Nephron progenitor cell (in vitro differentiated cells): Measurements from ENCODE around the gene RAD21L1.

Source experiments
- DNase-seq: peaks from one replicate; pipeline ENCODE4 v3.0.0; 2021
- H3K27ac Mint-ChIP-seq: 2 replicates; pipeline ENCODE4 v1.8.0; 2021; ENCODE audit warnings: mild to moderate bottlenecking, moderate library complexity, mixed read lengths
- H3K27me3 Mint-ChIP-seq: 2 replicates; pipeline ENCODE4 v1.8.0; 2021; ENCODE audit warnings: mild to moderate bottlenecking, low read depth, mixed read lengths; ENCODE audit not compliant: poor library complexity
- H3K36me3 Mint-ChIP-seq: 2 replicates; pipeline ENCODE4 v1.8.0; 2021; ENCODE audit warnings: low read depth, mixed read lengths
- H3K4me1 Mint-ChIP-seq: 2 replicates; pipeline ENCODE4 v1.8.0; 2021; ENCODE audit warnings: mixed read lengths
- H3K4me3 Mint-ChIP-seq: 2 replicates; pipeline ENCODE4 v1.8.0; 2021; ENCODE audit warnings: mild to moderate bottlenecking, moderate library complexity, mixed read lengths
- H3K9me3 Mint-ChIP-seq: 2 replicates; pipeline ENCODE4 v1.8.0; 2021; ENCODE audit warnings: mild to moderate bottlenecking, moderate library complexity, mixed read lengths
- CTCF ChIP-seq: fragments of 200-600 bp; sonication (generic); IDR thresholded peaks from 2 replicates; pipeline ENCODE4 v1.5.0; 2021; ENCODE audit warnings: antibody characterized with exemption

RAD21L1 gene

GRCh38 chr20:1293641-1294379, 68.0 kb downstream of the RAD21L1 start:
- Mint-ChIP-seq H3K4me3 (no peak overlapping the region), H3K27me3 (peaks cover 10% of the 10 kb centered on the region), H3K9me3 (no peaks in the 10 kb centered on the region), H3K27ac (no peak overlapping the region), H3K36me3 (no peaks in the 10 kb centered on the region), H3K4me1 (no peaks in the 10 kb centered on the region)
- no peak for DNase-seq
- no peak for TF ChIP-seq CTCF

GRCh38 chr20:1294497-1294896, 68.7 kb downstream of the RAD21L1 start:
- Mint-ChIP-seq H3K9me3 (no peaks in the 10 kb centered on the region), H3K27ac (no peak overlapping the region), H3K4me1 (no peaks in the 10 kb centered on the region), H3K4me3 (no peak overlapping the region), H3K27me3 (peaks cover 11% of the 10 kb centered on the region), H3K36me3 (no peaks in the 10 kb centered on the region)
- DNase-seq, result no peak
- TF ChIP-seq CTCF, result no peak

DNA sequence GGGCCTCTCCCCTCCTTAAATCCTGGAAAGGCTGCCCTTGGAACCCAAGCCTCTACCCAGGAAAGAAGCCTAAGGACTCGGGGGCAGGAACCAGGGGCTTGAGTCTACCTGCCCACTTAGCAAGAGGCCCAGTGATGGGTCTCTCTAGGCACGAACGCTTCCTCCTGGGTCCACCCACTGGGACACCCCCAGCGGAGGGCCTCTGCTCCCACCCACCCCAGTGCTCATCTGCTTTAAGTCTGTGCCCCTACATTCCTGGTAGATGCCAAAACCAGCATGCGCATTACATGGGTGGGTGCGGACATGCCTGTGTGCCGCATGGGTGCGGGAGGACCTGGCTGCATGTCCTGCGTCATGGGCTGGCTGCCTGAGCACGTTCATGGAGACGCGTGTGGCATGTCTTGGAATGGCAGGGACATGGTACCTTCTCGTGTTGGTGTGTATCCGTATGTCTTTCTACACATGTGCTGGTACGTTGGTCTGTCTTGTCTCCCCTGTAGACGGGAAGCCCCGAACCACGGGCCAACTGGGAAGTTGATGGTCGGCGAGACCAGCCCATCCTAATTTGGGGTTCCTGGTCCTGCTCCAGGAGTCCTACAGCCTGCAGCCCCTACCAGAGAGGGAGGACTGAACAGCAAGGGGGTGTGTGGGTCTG, 69.6 kb downstream of the RAD21L1 start:
- Mint-ChIP-seq H3K4me1 (no peaks in the 10 kb centered on the region), H3K27ac (no peak overlapping the region), H3K36me3 (no peaks in the 10 kb centered on the region), H3K27me3 (peaks cover 14% of the 10 kb centered on the region), H3K9me3 (no peaks in the 10 kb centered on the region), H3K4me3 (no peak overlapping the region)
- TF ChIP-seq CTCF, result no peak
- no peak for DNase-seq

- H3K27me3 Mint-ChIP-seq, result peaks cover 17% of the 10 kb centered on the region
- H3K4me1 Mint-ChIP-seq, result no peaks in the 10 kb centered on the region
- no peak overlapping the region for H3K4me3 Mint-ChIP-seq
- H3K9me3 Mint-ChIP-seq, result no peaks in the 10 kb centered on the region
- TF ChIP-seq CTCF, result no peak
- no peak for DNase-seq
- H3K36me3 Mint-ChIP-seq, result no peaks in the 10 kb centered on the region
- H3K27ac Mint-ChIP-seq, result no peak overlapping the region
Measured at GRCh38 chr20:1296117-1296610, 70.3 kb downstream of the RAD21L1 start.

DNA sequence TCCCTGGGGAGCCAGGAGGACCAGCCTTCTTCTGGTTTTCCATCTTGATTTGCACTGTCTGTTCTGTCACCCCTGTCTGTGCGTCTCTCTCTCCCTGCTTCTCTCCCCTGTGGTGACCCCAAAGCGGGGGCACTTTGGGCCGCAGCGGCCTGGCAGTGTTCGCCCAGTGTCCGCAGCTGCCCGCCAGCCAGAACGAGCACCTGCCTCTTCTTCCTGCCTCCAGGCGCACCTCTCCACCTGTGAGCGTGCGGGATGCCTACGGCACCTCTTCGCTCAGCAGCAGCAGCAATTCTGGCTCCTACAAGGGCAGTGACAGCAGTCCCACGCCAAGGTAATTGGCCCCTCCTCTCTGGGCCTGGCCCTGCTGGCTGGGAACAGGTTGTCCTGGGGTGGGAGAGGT, 71.1 kb downstream of the RAD21L1 start:
- no peaks in the 10 kb centered on the region for H3K36me3 Mint-ChIP-seq
- DNase-seq, result no peak
- H3K9me3 Mint-ChIP-seq, result no peaks in the 10 kb centered on the region
- peaks cover 18% of the 10 kb centered on the region for H3K27me3 Mint-ChIP-seq
- TF ChIP-seq CTCF, result no peak
- H3K4me1 Mint-ChIP-seq, result no peaks in the 10 kb centered on the region
- no peak overlapping the region for H3K4me3 Mint-ChIP-seq
- no peak overlapping the region for H3K27ac Mint-ChIP-seq
